Immature natural killer cell (primary cell): ENCODE results near the gene CD79A. TPM values are rescaled to one million over a fixed set of nuclear protein-coding genes. Genes with fewer than 3 reads are reported as not detected.

Source experiments
- DNase-seq, 3 donors: peaks; one replicate each; pipeline ENCODE4 v3.0.0; 2022; ENCODE audit warnings: mixed read lengths in 1 of 3
- H3K27ac Mint-ChIP-seq, 6 donors: one replicate each; pipeline ENCODE4 v1.8.0; 2020; ENCODE audit warnings: mixed read lengths in 6 of 6, mild to moderate bottlenecking in 5 of 6, inconsistent platforms in 4 of 6, moderate library complexity in 3 of 6
- H3K27me3 Mint-ChIP-seq, 3 donors: one replicate each; pipeline ENCODE4 v1.8.0; 2020 to 2021; ENCODE audit warnings: low read depth in 3 of 3, mild to moderate bottlenecking in 3 of 3, mixed read lengths in 3 of 3, moderate library complexity in 3 of 3, inconsistent platforms in 1 of 3
- H3K36me3 Mint-ChIP-seq, 3 donors: one replicate each; pipeline ENCODE4 v1.8.0; 2020; ENCODE audit warnings: mixed read lengths in 3 of 3, inconsistent platforms in 2 of 3, mild to moderate bottlenecking in 2 of 3
- H3K4me1 Mint-ChIP-seq, 2 donors: one replicate each; pipeline ENCODE4 v1.8.0; 2020; ENCODE audit warnings: inconsistent platforms in 2 of 2, mild to moderate bottlenecking in 2 of 2, mixed read lengths in 2 of 2, moderate library complexity in 1 of 2
- H3K4me3 Mint-ChIP-seq, 5 donors: one replicate each; pipeline ENCODE4 v1.8.0; 2020; ENCODE audit warnings: mild to moderate bottlenecking in 5 of 5, mixed read lengths in 5 of 5, inconsistent platforms in 3 of 5, moderate library complexity in 3 of 5
- H3K9me3 Mint-ChIP-seq, 6 donors: one replicate each; pipeline ENCODE4 v1.8.0; 2020; ENCODE audit warnings: mild to moderate bottlenecking in 6 of 6, mixed read lengths in 6 of 6, inconsistent platforms in 4 of 6, moderate library complexity in 3 of 6
- polyA plus RNA-seq, 3 donors: library from polyadenylated mRNA; unstranded; fragments of 300-500 nt; fragmentation: Illumina TruSeq; gene quantifications; one replicate each; pipeline ENCODE4 v1.2.3, GENCODE V29; 2021

CD79A gene
- polyA plus RNA-seq, 3 donors from 2014 or later, result 4.1 to 8.3 (median 5.1) TPM

DNA sequence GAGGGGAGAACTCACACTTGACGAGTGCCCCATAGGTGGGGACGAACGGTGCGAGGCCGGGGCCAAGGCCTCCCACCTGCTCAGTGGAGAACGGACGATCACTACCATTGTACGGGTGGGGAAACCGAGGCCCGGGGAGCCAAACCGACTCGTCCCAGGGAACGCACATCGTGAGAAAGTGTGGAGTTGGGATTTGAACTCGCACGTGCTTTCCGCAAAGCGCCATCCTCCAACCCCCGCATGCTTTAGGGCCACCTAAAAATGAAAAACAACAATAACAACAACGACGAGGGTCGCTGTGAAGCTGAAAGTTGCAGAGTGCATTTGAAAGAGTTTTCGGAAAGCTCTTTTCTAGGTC lies 6.4 kb downstream of the CD79A start:
- H3K4me3 Mint-ChIP-seq, result peak overlapping the region; percentile 93 to 97 (median 95)
- peaks cover 3 to 16% (median 8%) of the 10 kb centered on the region in 3 donors for H3K36me3 Mint-ChIP-seq
- peaks cover 25 to 38% (median 29%) of the 10 kb centered on the region in 3 donors for H3K27me3 Mint-ChIP-seq
- DNase-seq, result no peak
- H3K4me1 Mint-ChIP-seq, result peaks cover 42 to 72% of the 10 kb centered on the region in 2 donors
- H3K27ac Mint-ChIP-seq, result peak overlapping the region; percentile 96 to 99 (median 98)
- no peaks in the 10 kb centered on the region for H3K9me3 Mint-ChIP-seq

DNA sequence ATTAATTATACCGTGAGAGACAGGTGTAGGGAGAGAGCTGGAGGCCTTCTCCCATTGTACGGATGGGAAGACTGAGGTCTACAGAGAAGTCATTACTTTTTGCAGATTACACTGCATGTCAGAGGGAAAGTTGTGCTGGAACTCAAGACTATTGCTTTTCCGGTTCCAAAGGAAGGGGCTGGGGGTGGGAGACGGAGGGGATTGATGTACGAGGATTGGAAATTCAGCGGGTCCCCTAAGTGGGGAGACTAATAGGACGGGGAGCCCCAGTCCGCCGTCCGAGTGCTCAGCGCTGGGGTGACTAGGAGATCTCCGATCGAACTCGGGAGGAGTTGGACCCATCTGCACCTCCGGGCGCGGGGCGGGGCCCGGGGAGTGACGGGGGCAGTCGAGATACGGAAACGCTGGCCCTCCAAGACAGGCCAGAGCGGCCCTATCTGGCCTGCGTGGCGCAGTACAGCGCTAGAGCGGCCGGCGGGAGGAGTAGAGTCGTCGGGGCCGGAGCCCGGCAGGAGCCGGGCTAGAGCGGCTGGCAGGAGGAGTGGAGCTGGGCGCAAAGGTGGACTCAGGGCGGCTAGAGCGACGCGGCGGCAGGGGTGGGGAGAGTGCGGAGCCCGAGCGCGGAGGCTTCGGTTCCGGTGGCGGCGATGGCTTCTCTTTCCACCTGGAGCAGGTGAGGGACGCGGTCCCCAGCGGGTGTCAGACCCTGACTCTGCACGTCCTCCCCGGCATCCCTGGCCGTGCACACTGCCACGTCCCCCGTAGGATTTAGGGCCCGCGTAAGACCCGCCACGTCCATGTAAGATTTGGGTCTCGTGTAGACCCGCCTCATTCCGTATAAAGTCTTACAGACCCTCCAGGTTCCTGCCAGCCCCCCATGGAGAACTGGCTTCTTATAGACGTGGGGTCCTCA lies 7.0 kb downstream of the CD79A start:
- H3K4me1 Mint-ChIP-seq, result peaks cover 48 to 74% of the 10 kb centered on the region in 2 donors

DNA sequence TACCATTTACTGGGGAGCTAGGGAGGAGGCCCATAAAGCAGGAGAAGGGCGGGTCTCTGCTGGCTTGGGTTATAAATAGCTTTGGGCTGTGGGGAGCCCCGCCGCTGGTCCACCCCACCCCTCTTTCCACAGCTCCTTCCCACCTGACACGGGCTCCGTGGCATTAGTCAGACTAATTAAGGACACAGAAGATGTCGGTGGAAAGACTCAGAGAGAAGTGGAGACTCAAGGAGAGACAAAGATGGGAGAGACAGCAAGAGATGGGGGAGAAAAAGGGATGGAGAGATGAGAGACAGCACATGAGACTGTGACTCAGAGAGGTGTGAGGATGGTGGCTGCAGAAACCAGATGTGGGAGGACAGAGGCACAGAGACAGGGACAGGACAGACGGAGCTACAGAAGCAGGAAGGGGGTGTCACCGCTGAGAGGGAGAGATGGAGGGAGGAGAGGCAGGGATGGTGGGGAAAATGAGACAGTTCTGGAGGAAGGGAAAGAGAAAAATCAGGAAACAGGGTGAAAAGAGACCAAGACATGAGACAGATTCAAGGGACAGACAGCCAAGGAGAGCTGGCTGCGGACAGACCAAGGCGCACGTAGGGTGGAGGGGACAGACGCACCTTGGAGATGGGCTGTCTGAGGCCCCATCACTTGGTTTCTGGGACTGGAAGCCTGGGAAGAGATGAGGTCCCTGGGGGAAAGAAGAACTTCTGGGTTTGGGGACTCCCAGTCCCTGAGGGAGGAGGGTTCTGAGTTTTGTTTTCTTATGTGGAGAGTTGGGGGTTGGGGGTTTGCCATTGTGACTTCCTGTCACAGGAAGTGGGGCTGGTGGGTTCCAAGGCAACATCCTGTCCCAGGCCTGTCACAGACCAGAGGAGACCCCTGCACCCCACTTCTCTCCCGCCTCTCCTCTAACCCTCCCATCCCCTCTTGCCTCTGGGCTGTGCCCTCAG lies 10.0 kb downstream of the CD79A start:
- DNase-seq, result peak; percentile 92 to 94 (median 93)
- H3K4me1 Mint-ChIP-seq, result peaks cover 67 to 84% of the 10 kb centered on the region in 2 donors
- peaks cover 29 to 52% (median 38%) of the 10 kb centered on the region in 3 donors for H3K27me3 Mint-ChIP-seq
- H3K27ac Mint-ChIP-seq, result peak overlapping the region; percentile 96 to 99 (median 99)
- H3K9me3 Mint-ChIP-seq, result no peaks in the 10 kb centered on the region
- H3K36me3 Mint-ChIP-seq, result peaks cover 19 to 33% (median 20%) of the 10 kb centered on the region in 3 donors
- peak overlapping the region; percentile 91 to 95 (median 94) for H3K4me3 Mint-ChIP-seq

More for the DNA sequence above, 7.0 kb downstream of the CD79A start:
- Mint-ChIP-seq H3K27me3 (peaks cover 29 to 43% (median 33%) of the 10 kb centered on the region in 3 donors), H3K36me3 (peaks cover 5 to 20% (median 8%) of the 10 kb centered on the region in 3 donors), H3K4me3 (peak overlapping the region; percentile 93 to 97 (median 95)), H3K27ac (peak overlapping the region; percentile 96 to 99 (median 98)), H3K9me3 (no peaks in the 10 kb centered on the region)
- DNase-seq, result peak; percentile 87 to 92 (median 91)

- peaks cover 62 to 83% of the 10 kb centered on the region in 2 donors for H3K4me1 Mint-ChIP-seq
- H3K27me3 Mint-ChIP-seq, result peaks cover 26 to 47% (median 34%) of the 10 kb centered on the region in 3 donors
- DNase-seq, result peak; percentile 85 to 87 (median 87)
- H3K9me3 Mint-ChIP-seq, result no peaks in the 10 kb centered on the region
- peak overlapping the region; percentile 91 to 95 (median 94) for H3K4me3 Mint-ChIP-seq
- H3K36me3 Mint-ChIP-seq, result peaks cover 19 to 33% (median 20%) of the 10 kb centered on the region in 3 donors
- H3K27ac Mint-ChIP-seq, result peak overlapping the region; percentile 96 to 99 (median 99)
Observed at GRCh38 chr19:41887711-41888382, 10.8 kb downstream of the CD79A start.

DNA sequence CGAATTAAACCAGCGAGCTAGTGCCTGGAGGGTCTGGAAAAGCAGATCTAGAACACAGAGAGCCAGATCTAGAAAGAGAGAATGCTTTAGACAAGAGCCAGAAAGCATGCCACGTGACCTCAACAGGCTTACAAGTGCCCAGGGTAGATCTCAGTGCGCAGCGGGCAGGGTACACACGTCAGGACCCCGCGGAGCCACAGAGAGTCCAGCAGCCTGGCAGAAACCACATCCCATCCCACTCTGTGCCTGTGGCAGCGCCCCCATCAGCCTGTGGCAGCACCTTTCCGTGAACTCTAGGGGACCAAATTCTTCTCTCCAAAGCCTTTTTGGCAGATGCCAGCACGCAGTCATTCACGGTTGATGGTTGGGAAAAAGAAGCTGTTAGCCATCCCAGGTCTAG lies 11.8 kb downstream of the CD79A start:
- Mint-ChIP-seq H3K4me3 (peak overlapping the region; percentile 91 to 95 (median 94)), H3K27me3 (peaks cover 24 to 43% (median 32%) of the 10 kb centered on the region in 3 donors), H3K36me3 (peaks cover 15 to 38% (median 22%) of the 10 kb centered on the region in 3 donors), H3K4me1 (peaks cover 70 to 83% of the 10 kb centered on the region in 2 donors), H3K9me3 (no peaks in the 10 kb centered on the region), H3K27ac (peak overlapping the region; percentile 96 to 99 (median 99))
- peak; percentile 76 to 81 (median 79) for DNase-seq

DNA sequence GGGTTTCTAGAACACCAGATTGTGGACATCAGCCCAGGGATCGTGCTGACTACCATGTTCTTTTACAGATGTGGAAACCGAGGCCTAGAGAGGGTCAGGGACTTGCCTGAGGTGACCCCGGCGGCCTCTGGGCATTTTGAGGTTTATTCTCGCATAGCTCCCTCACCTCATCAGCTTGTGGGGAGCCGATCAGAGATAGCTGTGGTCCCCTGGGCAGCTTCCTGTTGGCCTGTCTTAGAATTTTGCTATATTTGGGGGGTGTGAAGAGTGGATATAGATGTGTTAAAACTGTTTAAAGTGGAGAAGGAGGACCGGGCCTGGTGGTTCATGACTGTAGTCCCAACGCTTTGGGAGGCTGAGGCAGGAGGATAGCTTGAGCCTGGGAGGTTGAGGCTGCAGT lies 12.8 kb downstream of the CD79A start:
- peak overlapping the region; percentile 91 to 95 (median 94) for H3K4me3 Mint-ChIP-seq
- H3K27ac Mint-ChIP-seq, result peak overlapping the region; percentile 96 to 99 (median 99)
- H3K4me1 Mint-ChIP-seq, result peaks cover 75 to 83% of the 10 kb centered on the region in 2 donors
- H3K9me3 Mint-ChIP-seq, result no peaks in the 10 kb centered on the region
- peaks cover 15 to 40% (median 25%) of the 10 kb centered on the region in 3 donors for H3K36me3 Mint-ChIP-seq
- H3K27me3 Mint-ChIP-seq, result peaks cover 21 to 41% (median 34%) of the 10 kb centered on the region in 3 donors
- peak; percentile 75 to 77 (median 76) for DNase-seq

DNA sequence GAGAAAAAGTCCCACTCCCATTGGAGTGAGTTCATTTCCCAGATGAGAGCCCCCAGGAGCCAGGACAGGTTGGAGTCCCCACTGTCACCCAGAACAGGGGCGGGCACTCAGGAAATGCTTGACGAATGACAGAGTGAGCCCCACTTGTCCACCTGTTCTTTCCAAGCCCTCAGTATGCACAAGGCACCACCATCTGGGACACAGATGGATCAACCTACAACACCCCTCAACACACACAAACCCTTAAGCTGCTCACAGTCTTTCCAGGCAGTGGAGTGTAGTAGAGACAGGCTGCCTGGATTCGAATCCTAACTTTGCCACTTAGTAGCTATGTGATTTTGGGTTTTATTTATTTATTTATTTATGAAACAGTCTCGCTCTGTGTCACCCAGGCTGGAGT lies 13.9 kb downstream of the CD79A start:
- Mint-ChIP-seq H3K27me3 (peaks cover 21 to 41% (median 32%) of the 10 kb centered on the region in 3 donors), H3K4me1 (peaks cover 73 to 81% of the 10 kb centered on the region in 2 donors), H3K4me3 (peak overlapping the region in 4 of 5 donors; percentile 21 to 61 (median 36)), H3K36me3 (peaks cover 20 to 41% (median 30%) of the 10 kb centered on the region in 3 donors), H3K27ac (peak overlapping the region in 4 of 6 donors; percentile 24 to 99 (median 98)), H3K9me3 (no peaks in the 10 kb centered on the region)
- no peak for DNase-seq

GRCh38 chr19:41892173-41892902 lies 15.3 kb downstream of the CD79A start:
- Mint-ChIP-seq H3K27ac (peak overlapping the region; percentile 83 to 99 (median 92)), H3K4me1 (peaks cover 70 to 76% of the 10 kb centered on the region in 2 donors), H3K9me3 (no peaks in the 10 kb centered on the region), H3K36me3 (peaks cover 16 to 42% (median 27%) of the 10 kb centered on the region in 3 donors), H3K4me3 (peak overlapping the region in 3 of 5 donors; percentile 36 to 73 (median 61)), H3K27me3 (peaks cover 16 to 35% (median 24%) of the 10 kb centered on the region in 3 donors)
- no peak for DNase-seq

- peak in 2 of 3 donors; percentile 56 to 57 for DNase-seq
- H3K9me3 Mint-ChIP-seq, result no peaks in the 10 kb centered on the region
- peaks cover 3 to 20% (median 12%) of the 10 kb centered on the region in 3 donors for H3K27me3 Mint-ChIP-seq
- peaks cover 69 to 76% of the 10 kb centered on the region in 2 donors for H3K4me1 Mint-ChIP-seq
- H3K27ac Mint-ChIP-seq, result peak overlapping the region; percentile 71 to 97 (median 92)
- H3K4me3 Mint-ChIP-seq, result peak overlapping the region; percentile 48 to 80 (median 58)
- peaks cover 19 to 49% (median 35%) of the 10 kb centered on the region in 3 donors for H3K36me3 Mint-ChIP-seq
Observed at GRCh38 chr19:41893899-41894298, 16.8 kb downstream of the CD79A start.

DNA sequence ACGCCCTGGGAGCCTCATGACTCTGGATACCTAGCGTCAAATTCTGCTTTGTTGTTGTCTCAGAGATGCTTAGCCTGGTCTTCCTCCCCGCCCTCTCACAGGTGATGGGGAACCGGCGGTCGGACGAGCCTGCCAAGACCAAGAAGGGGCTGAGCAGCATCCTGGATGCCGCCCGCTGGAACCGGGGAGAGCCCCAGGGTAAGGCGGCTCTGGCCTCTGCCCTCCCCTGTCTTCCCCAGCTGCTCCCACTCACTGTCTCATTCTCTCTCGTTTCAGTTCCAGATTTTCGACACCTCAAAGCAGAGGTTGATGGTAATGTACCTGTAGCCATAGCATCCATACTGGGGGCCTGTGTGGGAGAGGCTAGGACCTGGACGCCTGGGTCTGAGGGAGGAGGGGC lies 17.3 kb downstream of the CD79A start:
- Mint-ChIP-seq H3K4me1 (peaks cover 69 to 74% of the 10 kb centered on the region in 2 donors), H3K4me3 (peak overlapping the region in 4 of 5 donors; percentile 50 to 80 (median 60)), H3K9me3 (no peaks in the 10 kb centered on the region), H3K36me3 (peaks cover 24 to 49% (median 36%) of the 10 kb centered on the region in 3 donors), H3K27ac (peak overlapping the region; percentile 71 to 97 (median 92)), H3K27me3 (peaks cover 0 to 16% (median 8%) of the 10 kb centered on the region in 3 donors)
- no peak for DNase-seq

DNA sequence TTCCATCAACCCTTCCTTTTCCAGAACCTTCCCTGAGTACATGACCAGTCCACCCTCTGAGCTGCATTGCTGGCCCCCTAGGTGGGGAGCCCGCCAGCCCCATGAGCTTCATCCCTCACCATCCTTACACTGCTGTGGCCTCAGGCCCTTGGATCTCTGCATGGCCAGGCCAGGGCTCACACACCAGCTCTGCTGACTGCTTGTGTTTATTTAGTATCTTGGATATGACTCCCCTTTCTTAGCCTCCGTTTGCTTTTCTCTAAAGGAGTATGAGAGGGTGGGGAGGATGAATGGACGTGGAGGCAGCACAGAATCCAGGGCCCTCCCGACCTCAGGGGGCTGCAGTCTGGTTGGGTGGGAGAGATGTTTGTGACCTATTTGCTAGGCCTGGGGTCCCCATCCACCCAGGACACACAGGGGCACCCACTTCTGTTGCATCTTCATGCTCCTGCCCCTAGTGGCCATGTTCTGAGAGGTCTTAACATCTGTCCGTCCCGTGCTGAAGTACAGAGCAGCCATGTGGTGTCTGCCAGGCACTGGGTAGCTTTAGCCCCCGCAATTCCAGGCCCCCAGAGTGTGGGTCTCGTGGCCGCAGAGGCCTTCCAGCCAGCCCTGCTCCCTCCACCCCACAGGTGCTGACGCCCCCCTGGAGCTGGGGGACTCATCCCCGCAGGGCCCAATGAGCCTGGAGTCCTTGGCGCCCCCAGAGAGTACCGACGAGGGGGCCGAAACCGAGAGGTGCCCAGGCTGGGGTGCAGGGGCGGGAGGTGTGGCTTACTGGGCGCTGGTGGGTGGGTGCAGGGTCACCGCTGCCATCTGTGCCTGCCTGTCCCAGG lies 18.9 kb downstream of the CD79A start:
- peaks cover 0 to 9% (median 5%) of the 10 kb centered on the region in 3 donors for H3K27me3 Mint-ChIP-seq
- no peaks in the 10 kb centered on the region for H3K9me3 Mint-ChIP-seq
- H3K27ac Mint-ChIP-seq, result peak overlapping the region; percentile 78 to 91 (median 84)
- DNase-seq, result no peak
- H3K36me3 Mint-ChIP-seq, result peaks cover 18 to 56% (median 28%) of the 10 kb centered on the region in 3 donors
- H3K4me3 Mint-ChIP-seq, result peak overlapping the region in 4 of 5 donors; percentile 20 to 64 (median 32)
- peaks cover 61% of the 10 kb centered on the region in 2 donors for H3K4me1 Mint-ChIP-seq
